Hindlimb muscle (tissue), 1 donor: ENCODE results near the gene CCRL2. TPM values are rescaled to one million over a fixed set of nuclear protein-coding genes. Genes with fewer than 3 reads are reported as not detected.

Experiments
- polyA plus RNA-seq: library from polyadenylated mRNA; unstranded; fragments of 120-200 nt; gene quantifications from one replicate; pipeline ENCODE4 v1.2.1, GENCODE V29; 2013; ENCODE audit not compliant: insufficient read length

CCRL2 gene
- polyA plus RNA-seq, 1 donor: 0.74 TPM

Other genes with a start within 250 kb of the CCRL2 start
- gene CCR1, start 198.9 kb upstream of the CCRL2 start, polyA plus RNA-seq: 3.1 TPM
- not detected for gene CCR3, start 164.8 kb upstream of the CCRL2 start, polyA plus RNA-seq
- gene CCR2, start 53.1 kb upstream of the CCRL2 start, polyA plus RNA-seq: 0.58 TPM
- gene CCR5, start 36.3 kb upstream of the CCRL2 start, polyA plus RNA-seq: 0.52 TPM
- gene LTF, start 57.6 kb downstream of the CCRL2 start, polyA plus RNA-seq: 3.7 TPM
- 0.25 TPM for gene RTP3, start 90.7 kb downstream of the CCRL2 start, polyA plus RNA-seq
- gene LRRC2, start 159.0 kb downstream of the CCRL2 start, polyA plus RNA-seq: 5.9 TPM
- gene FAM240A, start 205.3 kb downstream of the CCRL2 start, polyA plus RNA-seq: 0.26 TPM